ENCODE measurements around the gene LIPC.

Gene LIPC

DNA sequence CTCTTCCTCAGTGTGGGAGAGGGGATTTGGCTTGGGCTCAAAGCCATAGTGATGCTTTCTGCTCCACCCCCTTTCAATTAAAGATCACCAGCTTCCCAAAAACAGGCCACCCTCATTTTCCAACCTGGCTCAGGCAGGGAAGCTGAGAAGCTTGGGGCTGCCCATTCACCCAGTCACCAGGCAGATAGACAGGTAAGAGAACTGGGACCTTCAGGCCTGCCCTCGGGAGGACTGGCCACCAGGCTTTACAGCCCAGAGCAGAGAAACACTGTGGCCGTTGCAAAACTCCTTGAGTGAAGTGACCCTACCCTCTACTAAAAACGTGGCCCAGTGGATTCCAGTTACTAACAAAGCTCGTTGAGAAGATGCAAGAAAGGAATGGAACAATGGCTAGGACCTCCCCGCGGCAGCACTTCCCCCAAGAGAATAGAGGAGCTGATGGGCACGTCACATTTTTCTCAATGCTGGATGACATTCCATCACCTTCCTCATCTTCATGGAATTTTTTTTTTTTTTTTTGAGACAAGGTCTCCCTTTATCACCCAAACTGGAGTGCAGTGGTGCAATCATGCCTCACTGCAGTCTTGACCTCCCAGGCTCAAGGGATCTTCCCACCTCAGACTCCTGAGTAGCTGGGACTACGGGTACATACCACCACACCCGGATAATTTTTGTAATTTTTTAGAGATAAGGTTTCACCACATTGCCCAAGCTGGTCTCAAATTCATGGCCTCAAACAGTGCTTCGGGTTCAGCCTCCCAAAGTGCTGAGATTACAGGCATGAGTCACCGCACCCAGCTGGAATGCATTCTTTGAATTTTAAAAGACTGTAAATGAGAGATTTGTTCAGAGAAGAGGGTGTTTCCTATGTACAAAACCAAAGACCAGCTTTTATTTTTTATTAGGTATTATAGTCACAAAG, 37.9 kb downstream of the LIPC start:
- in situ Hi-C loops (cut with MboI; ENCODE audit: low sequenced_read_pairs, unreplicated experiment): loop anchor here (10.0 kb wide), 1 partner anchor 65 kb away; no protein-coding TSS in a partner anchor
- TF ChIP-seq CTCF (IDR thresholded peaks at IDR 0.05; ENCODE audit: borderline replicate concordance, control extremely low read depth, extremely low read depth, insufficient read depth, missing control alignments): no peak
- DNase-seq (ENCODE audit: low spot score): no peak

DNA sequence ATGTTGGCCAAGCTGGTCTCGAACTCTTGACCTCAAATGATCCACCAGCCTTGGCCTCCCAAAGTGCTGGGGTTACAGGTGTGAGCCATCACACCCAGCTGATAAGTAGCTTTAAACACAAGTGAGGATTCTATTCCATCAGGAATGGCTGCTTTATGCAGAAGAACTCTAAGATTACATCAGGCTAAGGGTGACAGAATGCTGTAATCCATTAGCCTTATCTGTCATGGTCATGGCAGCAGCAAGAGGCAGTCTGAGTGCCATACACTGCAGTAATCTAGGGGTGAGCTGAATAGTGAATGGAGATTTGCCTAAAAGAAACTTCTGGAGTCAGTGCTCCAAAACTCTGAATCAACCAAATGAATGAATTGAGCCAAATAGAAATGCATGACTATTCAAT, 39.6 kb downstream of the LIPC start:
- in situ Hi-C loops (cut with MboI; ENCODE audit: low sequenced_read_pairs, unreplicated experiment): no loop called here
- DNase-seq (ENCODE audit: low spot score): no peak
- no peak for TF ChIP-seq CTCF (IDR thresholded peaks at IDR 0.05; ENCODE audit: borderline replicate concordance, control extremely low read depth, extremely low read depth, insufficient read depth, missing control alignments)

GRCh38 chr15:58472221-58472620, 40.4 kb downstream of the LIPC start:
- no peak for DNase-seq (ENCODE audit: low spot score)
- in situ Hi-C loops (cut with MboI; ENCODE audit: low sequenced_read_pairs, unreplicated experiment): no loop called here
- no peak for TF ChIP-seq CTCF (IDR thresholded peaks at IDR 0.05; ENCODE audit: borderline replicate concordance, control extremely low read depth, extremely low read depth, insufficient read depth, missing control alignments)

- in situ Hi-C loops (cut with MboI; ENCODE audit: low sequenced_read_pairs, unreplicated experiment): no loop called here
- TF ChIP-seq CTCF (IDR thresholded peaks at IDR 0.05; ENCODE audit: borderline replicate concordance, control extremely low read depth, extremely low read depth, insufficient read depth, missing control alignments): no peak
- DNase-seq (ENCODE audit: low spot score): no peak
Measured at GRCh38 chr15:58472821-58473581, 41.2 kb downstream of the LIPC start.

DNA sequence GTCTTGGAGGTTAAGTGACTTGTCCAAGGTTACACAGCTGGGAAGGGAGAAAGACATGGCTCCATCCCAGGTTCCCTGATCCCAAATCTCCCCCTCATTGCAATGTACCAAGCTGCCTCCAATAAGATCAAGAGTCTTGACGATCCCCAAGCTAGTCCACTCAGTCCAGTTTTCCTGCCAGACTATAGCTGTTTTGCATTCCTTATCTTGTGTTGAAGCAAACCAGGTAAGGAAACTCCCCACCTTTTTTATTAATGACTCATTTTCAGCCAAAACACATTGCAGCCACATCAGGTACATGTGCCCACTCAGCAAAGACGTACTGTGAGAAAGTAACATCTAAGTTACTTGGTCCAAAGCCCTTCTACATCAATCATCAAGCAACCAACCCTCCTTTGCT, 41.9 kb downstream of the LIPC start:
- DNase-seq (ENCODE audit: low spot score): peak; percentile 36
- TF ChIP-seq CTCF (IDR thresholded peaks at IDR 0.05; ENCODE audit: borderline replicate concordance, control extremely low read depth, extremely low read depth, insufficient read depth, missing control alignments): no peak
- in situ Hi-C loops (cut with MboI; ENCODE audit: low sequenced_read_pairs, unreplicated experiment): no loop called here

DNA sequence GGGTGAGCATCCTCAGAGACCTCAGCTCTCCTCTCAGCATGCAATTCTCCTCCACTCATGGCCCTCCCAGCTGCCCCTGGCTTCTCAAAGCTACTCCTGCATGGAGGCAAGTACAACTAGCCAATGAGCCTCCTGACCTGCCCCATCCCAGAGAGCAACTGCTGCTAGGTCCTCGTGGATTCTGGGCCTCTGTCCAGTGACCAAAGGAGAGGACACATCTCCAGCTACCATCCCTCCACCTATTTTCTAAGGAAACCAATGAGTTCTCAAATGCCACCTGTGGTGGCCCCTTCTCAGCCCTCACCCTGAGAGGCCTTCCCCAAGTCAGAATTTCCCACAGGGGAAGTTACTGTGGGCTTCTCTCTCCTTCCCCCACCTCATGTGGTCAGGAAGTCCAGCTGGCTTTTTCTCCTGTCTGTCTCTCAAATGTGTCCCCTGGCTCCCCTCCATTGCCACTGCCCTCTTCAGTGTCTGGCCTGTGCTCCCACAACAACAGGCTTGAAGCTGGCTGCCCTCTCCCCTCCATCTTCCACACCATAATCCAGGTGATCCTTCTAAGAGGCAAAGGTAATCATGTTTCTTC, 43.0 kb downstream of the LIPC start:
- in situ Hi-C loops (cut with MboI; ENCODE audit: low sequenced_read_pairs, unreplicated experiment): no loop called here
- TF ChIP-seq CTCF (IDR thresholded peaks at IDR 0.05; ENCODE audit: borderline replicate concordance, control extremely low read depth, extremely low read depth, insufficient read depth, missing control alignments): no peak
- no peak for DNase-seq (ENCODE audit: low spot score)

All from GM13976 (cell line).